Keratinocyte (primary cell): ENCODE measurements around the gene AGAP9. TPM values are rescaled to one million over a fixed set of nuclear protein-coding genes. Genes with fewer than 3 reads are reported as not detected.
"Not testable (repeated sequence)": the region's sequence is repeated elsewhere in the genome, so short reads cannot be mapped to it uniquely, and the experiment has no call there.

ENCODE experiments used
- DNase-seq: peaks from one replicate; pipeline ENCODE4 v3.0.0-alpha.2; 2011; ENCODE audit warnings: low read depth, missing footprints, low spot score
- FAIRE-seq: peaks from 2 replicates; lab custom pipeline; 2011; peaks lifted over from hg19 to GRCh38; lab: Jason Lieb, UNC
- H2AFZ ChIP-seq: 2 replicates; pipeline ENCODE4 v1.6.0; 2012; ENCODE audit warnings: low read length, control low read depth, inconsistent platforms; ENCODE audit not compliant: control insufficient read depth
- H3K27ac ChIP-seq: 2 replicates; pipeline ENCODE4 v1.5.1; 2011; ENCODE audit warnings: low read length; ENCODE audit not compliant: control insufficient read depth, insufficient read depth
- H3K27me3 ChIP-seq: 3 replicates; pipeline ENCODE4 v1.6.0; 2011; ENCODE audit warnings: low read length; ENCODE audit not compliant: control insufficient read depth, insufficient read depth; ENCODE audit errors: extremely low read depth
- H3K36me3 ChIP-seq, 2 experiments: 2 replicates in 1 of 2; 3 replicates in 1 of 2; pipeline ENCODE4 v1.5.1; 2011; ENCODE audit warnings: low read length in 2 of 2, mild to moderate bottlenecking in 1 of 2; ENCODE audit not compliant: control insufficient read depth in 2 of 2, insufficient read depth in 2 of 2; ENCODE audit errors: extremely low read depth in 1 of 2
- H3K4me1 ChIP-seq: 3 replicates; pipeline ENCODE4 v1.5.1; 2011; ENCODE audit warnings: low read length; ENCODE audit not compliant: control insufficient read depth, insufficient read depth; ENCODE audit errors: extremely low read depth
- H3K4me2 ChIP-seq: 3 replicates; pipeline ENCODE4 v1.6.0; 2011; ENCODE audit warnings: low read depth, low read length; ENCODE audit not compliant: control insufficient read depth, insufficient read depth; ENCODE audit errors: extremely low read depth
- H3K4me3 ChIP-seq, 3 experiments: fragments of 200-600 bp in 1 of 3; sonication (generic) in 1 of 3; 2 replicates in 2 of 3; 3 replicates in 1 of 3; pipeline ENCODE4 v1.5.1; 2011 to 2016; ENCODE audit warnings: low read length in 3 of 3, mild to moderate bottlenecking in 3 of 3, control low read depth in 2 of 3, inconsistent platforms in 1 of 3, low read depth in 1 of 3, mixed read lengths in 1 of 3, mixed run types in 1 of 3, moderate library complexity in 1 of 3; ENCODE audit not compliant: control insufficient read depth in 2 of 3, insufficient read depth in 2 of 3; ENCODE audit errors: extremely low read depth in 1 of 3
- H3K79me2 ChIP-seq: 2 replicates; pipeline ENCODE4 v1.6.0; 2012; ENCODE audit warnings: low read length; ENCODE audit not compliant: control insufficient read depth, insufficient read depth
- H3K9ac ChIP-seq: 3 replicates; pipeline ENCODE4 v1.6.0; 2011; ENCODE audit warnings: low read length; ENCODE audit not compliant: control insufficient read depth, insufficient read depth; ENCODE audit errors: extremely low read depth
- H3K9me1 ChIP-seq: 3 replicates; pipeline ENCODE4 v1.6.0; 2011; ENCODE audit warnings: low read length; ENCODE audit not compliant: control insufficient read depth, insufficient read depth; ENCODE audit errors: extremely low read depth
- H3K9me3 ChIP-seq: 2 replicates; pipeline ENCODE4 v1.5.1; 2012; ENCODE audit warnings: low read depth, low read length; ENCODE audit not compliant: control insufficient read depth
- H4K20me1 ChIP-seq: 3 replicates; pipeline ENCODE4 v1.6.0; 2011; ENCODE audit warnings: low read length; ENCODE audit not compliant: control insufficient read depth, insufficient read depth; ENCODE audit errors: extremely low read depth
- dilution Hi-C: fragments of 300-500 bp; cut with MboI; formaldehyde crosslinking; loops from one replicate; pipeline ENCODE4 v1.7.0; 2020; ENCODE audit warnings: low sequenced_read_pairs; ENCODE audit not compliant: extremely low pct_ligation_motif_present
- polyA plus RNA-seq, 5 experiments: library from polyadenylated mRNA; depleted of rRNA in 3 of 5; stranded (reverse) in 3 of 5; stranded (forward) in 1 of 5; unstranded in 1 of 5; fragments of >200 nt; gene quantifications; 1 replicate in 1 of 5; 2 replicates in 3 of 5; 3 replicates in 1 of 5; pipeline versions ENCODE4 v1.2.1 to v1.2.3, GENCODE V29; 2011 to 2012; ENCODE audit warnings: missing spikeins in 2 of 5, low read depth in 1 of 5, low replicate concordance in 1 of 5

The AGAP9 gene
- polyA plus RNA-seq, 1 donor (not counting 4 experiments of a cell fraction or from before 2014, with no cell fraction given), result 6.5 TPM

DNA sequence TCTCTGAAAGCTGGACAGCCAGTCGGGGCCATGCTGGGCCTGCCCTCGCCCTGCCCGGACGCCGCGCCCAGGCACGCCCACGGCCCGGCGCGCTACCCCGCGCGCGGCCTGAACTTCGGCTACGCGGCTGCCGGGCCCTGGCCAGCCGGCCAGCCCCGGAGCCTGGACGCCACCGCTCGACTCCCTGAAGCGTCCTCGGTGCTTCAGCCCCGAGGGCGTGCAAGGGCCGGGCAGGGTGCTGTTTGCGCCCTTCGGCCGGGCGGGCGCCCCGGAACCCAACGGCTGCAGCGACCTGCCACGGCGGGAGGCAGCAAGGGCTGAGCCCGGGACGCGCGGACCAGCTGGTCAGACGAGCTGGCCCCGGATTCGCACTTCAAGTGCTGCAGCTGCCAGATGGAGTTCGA, 42.1 kb upstream of the AGAP9 start:
- H3K4me1 ChIP-seq, dilution Hi-C loops, H3K9me1 ChIP-seq, H3K27ac ChIP-seq, H3K9me3 ChIP-seq, H3K27me3 ChIP-seq, H3K9ac ChIP-seq, H3K79me2 ChIP-seq, H3K36me3 ChIP-seq, FAIRE-seq, H4K20me1 ChIP-seq, H2AFZ ChIP-seq, H3K4me2 ChIP-seq, H3K4me3 ChIP-seq, DNase-seq: not testable (repeated sequence)

DNA sequence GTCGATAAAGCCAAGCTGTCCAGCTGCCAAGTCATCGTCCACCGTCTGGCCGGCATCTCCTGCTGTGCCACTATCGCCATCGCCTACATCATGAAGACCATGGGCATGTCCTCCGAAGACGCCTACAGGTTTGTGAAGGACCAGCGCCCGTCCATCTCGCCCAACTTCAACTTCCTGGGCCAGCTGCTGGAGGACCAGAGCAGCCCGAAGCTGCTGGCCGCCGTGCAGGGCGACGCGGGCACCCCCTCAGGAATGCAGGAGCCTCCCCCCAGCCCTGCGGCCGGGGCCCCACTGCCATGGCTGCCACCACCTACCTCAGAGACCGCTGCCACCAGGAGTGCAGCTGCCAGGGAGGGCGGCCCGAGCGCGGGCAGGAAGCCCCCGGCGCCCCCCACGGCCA, 41.5 kb upstream of the AGAP9 start:
- DNase-seq, H4K20me1 ChIP-seq, H3K4me2 ChIP-seq, H3K27ac ChIP-seq, H3K9ac ChIP-seq, H3K36me3 ChIP-seq, dilution Hi-C loops, H3K4me1 ChIP-seq, H3K79me2 ChIP-seq, H3K27me3 ChIP-seq, H3K9me3 ChIP-seq, H3K9me1 ChIP-seq, FAIRE-seq, H3K4me3 ChIP-seq, H2AFZ ChIP-seq: not testable (repeated sequence)

DNA sequence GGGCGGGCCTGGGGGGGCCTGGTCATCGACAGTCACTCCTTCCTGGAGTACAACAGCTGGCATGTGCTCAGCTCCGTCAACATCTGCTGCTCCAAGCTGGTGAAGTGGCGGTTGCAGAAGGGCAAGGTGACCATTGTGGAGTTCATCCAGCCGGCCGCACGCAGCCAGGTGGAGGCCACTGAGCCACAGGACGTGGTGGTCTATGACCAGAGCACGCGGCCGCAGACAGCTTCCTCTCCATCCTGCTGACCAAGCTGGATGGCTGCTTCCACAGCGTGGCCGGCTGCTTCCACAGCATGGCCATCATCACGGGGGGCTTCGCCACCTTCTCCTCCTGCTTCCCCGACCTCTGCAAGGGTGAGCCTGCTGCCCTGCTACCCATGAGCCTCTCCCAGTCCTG, 40.9 kb upstream of the AGAP9 start:
- H3K27ac ChIP-seq, H4K20me1 ChIP-seq, dilution Hi-C loops, DNase-seq, H3K4me2 ChIP-seq, H3K4me3 ChIP-seq, H3K4me1 ChIP-seq, H3K9me1 ChIP-seq, H3K9ac ChIP-seq, H3K9me3 ChIP-seq, FAIRE-seq, H3K27me3 ChIP-seq, H3K36me3 ChIP-seq, H2AFZ ChIP-seq, H3K79me2 ChIP-seq: not testable (repeated sequence)

DNA sequence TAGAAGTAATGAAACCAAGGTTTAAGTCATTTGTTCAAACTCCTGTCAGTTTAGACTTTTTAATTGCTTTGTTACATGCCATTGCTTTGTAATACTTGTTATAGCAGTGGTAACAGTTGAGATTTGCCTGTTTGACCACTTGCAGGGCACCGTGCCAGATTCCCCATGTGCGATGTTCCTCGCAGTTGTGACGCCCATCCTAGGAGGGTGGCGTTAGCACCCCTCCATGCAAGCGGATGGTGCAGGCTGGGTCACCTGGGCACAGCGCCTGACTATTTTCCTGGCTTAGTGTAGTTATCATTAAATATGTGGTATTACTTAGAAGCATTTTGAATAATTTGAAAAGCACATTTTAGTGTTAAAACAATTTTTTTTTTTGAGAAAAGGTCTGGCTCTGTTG, 37.0 kb upstream of the AGAP9 start:
- peaks cover 12% of the 10 kb centered on the region for H3K4me1 ChIP-seq
- dilution Hi-C loops, DNase-seq, H3K9me1 ChIP-seq, FAIRE-seq, H4K20me1 ChIP-seq, H3K9ac ChIP-seq, H2AFZ ChIP-seq, H3K4me3 ChIP-seq, H3K27me3 ChIP-seq, H3K27ac ChIP-seq, H3K36me3 ChIP-seq, H3K79me2 ChIP-seq, H3K9me3 ChIP-seq, H3K4me2 ChIP-seq: not testable (repeated sequence)

DNA sequence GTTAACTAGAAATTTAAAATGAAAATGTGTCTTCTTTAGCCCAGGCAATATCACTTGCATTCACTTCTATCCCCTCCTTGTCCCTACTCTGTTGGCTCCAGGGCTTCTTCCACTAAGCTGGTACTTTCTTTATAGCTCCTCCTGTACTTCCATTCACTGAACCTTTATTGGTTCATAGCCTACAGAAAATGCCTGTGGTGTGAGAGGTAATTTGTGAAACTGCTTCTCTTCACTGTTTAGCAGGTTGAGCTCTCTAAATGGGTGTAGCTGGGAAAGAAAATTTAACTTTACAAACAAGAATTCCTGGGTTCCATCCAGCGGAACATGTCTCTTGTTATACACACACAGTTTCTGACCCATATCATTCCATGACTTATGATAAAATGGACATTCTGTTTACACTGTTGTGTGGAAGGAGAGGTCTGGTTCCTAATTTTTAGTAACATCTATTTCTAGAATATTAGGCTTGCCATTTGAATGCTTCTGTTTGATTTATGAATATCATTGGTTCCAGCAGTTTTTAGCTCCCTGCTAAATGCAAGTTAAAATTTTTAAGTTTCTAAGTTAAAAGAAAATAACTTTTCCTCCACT, 36.4 kb upstream of the AGAP9 start:
- H3K4me3 ChIP-seq, DNase-seq, H2AFZ ChIP-seq, FAIRE-seq, H3K4me2 ChIP-seq, H3K9ac ChIP-seq, H3K9me1 ChIP-seq, H3K79me2 ChIP-seq, H3K9me3 ChIP-seq, dilution Hi-C loops, H4K20me1 ChIP-seq, H3K36me3 ChIP-seq, H3K27me3 ChIP-seq: not testable (repeated sequence)
- Histone ChIP-seq H3K4me1 (peaks cover 12% of the 10 kb centered on the region), H3K27ac (peak overlapping the region; percentile 49)
